Measurements from ENCODE around the gene DNASE2.
"Not testable (repeated sequence)": the region's sequence is repeated elsewhere in the genome, so short reads cannot be mapped to it uniquely, and the experiment has no call there.

The DNASE2 gene

DNA sequence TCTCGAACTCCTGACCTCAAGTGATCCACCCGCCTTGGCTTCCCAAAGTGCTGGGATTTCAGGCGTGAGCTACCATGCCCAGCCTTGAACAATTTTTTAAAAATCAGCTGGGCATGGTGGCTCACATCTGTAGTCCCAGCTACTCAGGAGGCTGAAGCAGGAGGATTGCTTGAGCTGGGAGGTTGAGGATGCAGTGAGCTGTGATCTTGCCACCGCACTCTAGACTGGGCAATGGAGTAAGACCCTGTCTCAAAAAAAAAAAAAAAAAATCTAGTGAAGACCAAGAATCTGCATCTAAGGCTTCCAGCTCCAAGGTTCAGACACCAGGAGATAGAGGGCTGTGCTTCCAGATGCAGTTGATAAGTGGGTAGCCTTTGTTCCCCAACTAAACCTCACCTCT, 17.1 kb downstream of the DNASE2 start:
- no peak for DNase-seq (ENCODE audit: low spot score)

DNA sequence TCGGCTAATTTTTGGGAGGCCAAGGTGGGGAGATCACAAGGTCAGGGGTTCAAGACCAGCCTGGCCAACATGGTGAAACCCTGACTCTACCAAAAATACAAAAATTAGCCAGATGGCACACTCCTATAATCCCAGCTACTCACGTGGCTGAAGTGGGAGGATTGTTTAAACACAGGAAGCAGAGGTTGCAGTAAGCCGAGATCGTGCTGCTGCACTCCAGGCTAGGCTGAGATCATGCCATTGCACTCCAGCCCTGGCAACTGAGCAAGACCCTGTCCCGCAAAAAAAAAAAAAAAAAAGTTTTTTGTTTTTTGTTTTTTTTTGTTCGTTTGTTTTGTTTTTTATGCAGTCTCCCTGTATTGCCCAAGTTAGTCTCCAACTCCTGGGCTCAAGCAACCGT, 21.7 kb downstream of the DNASE2 start:
- DNase-seq (ENCODE audit: low spot score) = no peak

- DNase-seq (ENCODE audit: low spot score) = no peak
Measured at GRCh38 chr19:12858041-12858928, 23.0 kb downstream of the DNASE2 start.

GRCh38 chr19:12856653-12857052, 24.6 kb downstream of the DNASE2 start:
- no peak for DNase-seq (ENCODE audit: low spot score)

- peak; percentile 96 for DNase-seq (ENCODE audit: low spot score)
Measured at GRCh38 chr19:12847159-12848139, 33.8 kb downstream of the DNASE2 start.

DNA sequence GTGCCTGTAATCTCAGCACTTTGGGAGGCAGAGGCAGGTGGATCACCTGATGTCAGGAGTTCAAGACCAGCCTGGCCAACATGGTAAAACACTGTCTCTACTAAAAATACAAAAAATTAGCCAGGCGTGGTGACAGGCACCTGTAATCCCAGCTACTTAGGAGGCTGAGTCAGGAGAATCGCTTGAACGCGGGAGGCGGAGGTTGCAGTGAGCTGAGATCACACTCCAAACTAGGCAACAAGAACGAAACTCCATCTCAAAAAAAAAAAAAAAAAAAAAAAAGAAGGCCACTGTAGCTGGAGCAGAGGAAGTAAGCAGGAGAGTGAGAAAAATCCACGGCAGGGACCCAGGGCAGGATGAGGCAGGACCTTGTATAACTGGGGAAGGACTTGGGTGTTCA, 34.6 kb downstream of the DNASE2 start:
- not testable (repeated sequence) for DNase-seq (ENCODE audit: low spot score)

- no peak for DNase-seq (ENCODE audit: low spot score)
Measured at GRCh38 chr19:12843999-12844732, 37.1 kb downstream of the DNASE2 start.

GRCh38 chr19:12843328-12843727, 37.9 kb downstream of the DNASE2 start:
- no peak for DNase-seq (ENCODE audit: low spot score)

- no peak for DNase-seq (ENCODE audit: low spot score)
Measured at GRCh38 chr19:12842511-12842910, 38.7 kb downstream of the DNASE2 start.

- no peak for DNase-seq (ENCODE audit: low spot score)
Measured at GRCh38 chr19:12841094-12841493, 40.2 kb downstream of the DNASE2 start.

DNA sequence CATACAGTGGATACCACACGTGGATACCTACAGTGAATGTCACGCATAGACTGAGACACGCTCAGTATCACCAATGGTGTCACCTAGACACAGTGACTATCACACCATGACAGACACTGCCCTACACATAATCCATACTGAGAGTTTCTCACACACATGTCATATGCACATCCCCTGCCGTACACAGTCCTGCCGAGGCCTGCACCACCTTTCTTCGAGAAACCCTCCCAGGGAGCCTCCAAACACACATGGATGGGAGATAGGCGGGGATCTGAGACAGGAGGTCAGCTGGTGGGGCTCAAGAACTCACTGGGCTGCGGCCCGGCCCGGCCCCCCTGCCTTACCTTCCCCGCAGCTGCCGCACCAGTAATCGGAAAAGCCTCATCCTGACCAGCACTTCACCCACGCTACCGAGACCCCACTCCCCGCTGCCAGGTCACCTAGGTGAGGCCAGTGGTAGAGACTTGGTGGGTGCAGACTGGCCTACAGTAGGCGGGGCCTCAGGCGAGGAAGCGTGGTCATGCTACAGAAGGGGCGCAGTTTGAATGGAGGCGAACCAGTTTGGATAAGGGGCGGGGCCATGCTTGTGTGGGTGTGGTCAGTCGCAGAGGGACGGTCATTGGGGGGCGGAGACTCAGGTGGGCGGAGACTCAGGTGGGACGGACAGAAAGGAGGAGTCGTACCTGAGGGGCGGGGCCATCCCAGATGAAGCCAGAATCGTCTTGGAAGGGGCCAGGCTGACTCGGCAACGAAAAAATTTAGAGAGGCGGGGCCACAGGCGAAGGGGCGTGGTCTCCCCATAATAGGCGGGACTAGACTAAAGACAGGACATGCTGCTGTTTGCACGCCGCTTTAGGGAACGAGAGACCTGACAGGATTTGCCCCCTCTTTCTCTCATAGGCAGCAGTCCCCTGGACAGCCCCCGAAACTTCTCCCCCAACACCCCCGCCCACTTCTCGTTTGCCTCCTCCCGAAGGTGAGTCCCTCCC, 40.9 kb downstream of the DNASE2 start:
- DNase-seq (ENCODE audit: low spot score) = peak; percentile 69

DNA sequence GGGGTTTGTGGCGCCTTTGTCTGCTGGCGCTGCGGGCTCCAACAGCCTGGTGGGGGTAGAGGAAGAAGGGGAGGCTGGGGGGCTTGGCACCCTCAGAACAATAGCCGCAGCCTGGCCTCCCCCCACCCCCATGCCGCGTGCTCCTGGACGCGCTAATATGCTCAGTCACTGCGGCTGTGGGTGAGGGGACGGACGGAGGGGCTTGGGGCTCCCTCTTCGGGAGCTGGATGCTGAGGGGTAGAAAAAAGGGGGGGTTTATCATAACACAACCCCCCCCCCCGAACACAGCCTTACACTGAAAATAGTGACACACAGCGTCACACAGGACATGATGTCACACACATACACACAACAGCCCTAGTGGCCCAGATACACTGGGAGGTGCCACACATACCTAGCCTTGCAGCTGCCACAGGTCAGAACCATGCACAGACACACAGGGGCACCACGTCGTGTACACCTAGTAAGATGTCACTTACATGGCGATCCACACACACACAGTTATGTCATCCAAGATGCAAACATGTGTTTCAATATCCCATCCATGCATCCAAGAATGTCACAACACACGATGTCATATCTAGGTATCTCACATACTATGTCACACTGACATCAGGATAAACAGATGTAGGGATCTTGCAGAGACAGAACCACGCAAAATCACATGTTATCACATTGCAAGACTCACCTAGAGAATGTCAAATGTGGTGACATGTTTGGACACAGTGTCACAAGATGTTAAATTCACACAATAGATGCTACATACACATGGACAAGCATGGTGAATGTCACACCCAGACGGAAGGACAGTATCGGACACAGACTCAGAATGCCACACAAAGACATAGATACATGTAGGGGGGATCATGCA, 42.1 kb downstream of the DNASE2 start:
- peak; percentile 1 for DNase-seq (ENCODE audit: low spot score)

- DNase-seq (ENCODE audit: low spot score) = peak; percentile 86
Measured at GRCh38 chr19:12838182-12838885, 42.9 kb downstream of the DNASE2 start, which contains the start of gene MAST1. Gene MAST1 (plus strand): TSS chr19:12838515. CDS start chr19:12838573, 58 bp downstream.

DNA sequence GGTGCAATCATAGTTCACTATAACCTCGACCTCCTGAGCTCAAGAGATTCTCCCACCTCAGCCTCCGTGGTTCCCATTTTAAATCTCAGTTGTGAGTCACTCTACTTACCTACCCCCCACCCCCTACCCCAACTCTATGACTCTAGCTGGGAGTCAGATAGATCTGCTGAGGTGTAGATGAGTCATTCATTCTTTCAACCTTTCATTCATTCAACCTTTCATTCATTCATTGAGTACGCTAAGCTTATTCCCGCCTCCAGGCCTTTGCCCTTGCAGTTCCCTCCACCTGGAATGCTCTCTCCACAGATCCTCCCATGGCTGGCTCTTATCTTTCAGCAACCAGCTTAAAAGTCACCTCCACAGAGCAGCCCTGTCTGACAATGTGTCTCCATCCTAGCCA, 44.0 kb downstream of the DNASE2 start:
- no peak for DNase-seq (ENCODE audit: low spot score)

- no peak for DNase-seq (ENCODE audit: low spot score)
Measured at GRCh38 chr19:12836529-12836863, 44.8 kb downstream of the DNASE2 start.

DNA sequence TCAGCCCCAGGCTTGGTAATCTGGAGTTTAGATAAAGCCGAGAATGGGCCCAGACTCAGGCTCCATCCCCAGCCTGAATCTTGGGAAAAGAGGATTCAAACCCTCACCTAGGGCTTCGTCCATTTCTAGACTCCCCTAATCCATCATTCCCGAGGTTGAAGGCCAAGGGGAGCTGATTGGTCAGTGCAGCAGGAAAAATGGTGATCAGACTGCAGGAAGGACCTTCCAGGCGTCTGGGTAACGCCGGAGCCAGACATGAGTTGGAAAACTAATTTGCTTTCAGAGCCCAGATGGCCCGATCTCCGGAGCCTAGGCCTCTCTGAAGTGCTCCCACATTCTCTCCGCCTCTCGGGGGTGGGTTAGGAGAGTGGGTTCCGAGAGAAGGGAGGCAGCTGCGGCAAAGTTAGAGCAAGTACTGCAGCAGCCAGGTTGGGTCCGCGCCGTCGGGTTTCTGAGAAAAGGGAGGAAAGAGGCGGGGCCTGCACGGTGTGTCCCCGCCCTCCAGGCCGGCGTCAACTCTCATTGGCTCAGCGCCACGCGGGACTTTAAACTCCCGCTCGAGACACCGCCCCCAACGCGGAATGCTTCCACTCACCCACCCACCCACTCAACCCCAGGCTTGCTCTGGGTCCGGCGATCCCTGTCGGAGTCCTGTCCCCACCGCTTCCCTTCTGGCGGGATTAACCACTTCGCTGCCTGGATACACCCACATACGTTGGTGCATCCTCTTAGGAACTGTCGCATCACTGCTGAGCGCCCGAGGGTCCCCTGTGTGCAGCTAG, 46.1 kb downstream of the DNASE2 start:
- peak; percentile 48 for DNase-seq (ENCODE audit: low spot score)

GRCh38 chr19:12834566-12834943, 46.7 kb downstream of the DNASE2 start, which contains the start of gene RTBDN:
Gene RTBDN (minus strand): TSS chr19:12834579. CDS start chr19:12829979, 4,600 bp downstream.
- no peak for DNase-seq (ENCODE audit: low spot score)

All from GM03348 (cell line).